Neural crest cell (in vitro differentiated cells): ENCODE results near the gene VASH2. TPM values are rescaled to one million over a fixed set of nuclear protein-coding genes. Genes with fewer than 3 reads are reported as not detected.
A peak's percentile ranks its signal among the peaks of the same experiment; 100 is the strongest.
"Not testable (repeated sequence)": the region's sequence is repeated elsewhere in the genome, so short reads cannot be mapped to it uniquely, and the experiment has no call there.

ENCODE experiments used
- DNase-seq: peaks from one replicate; pipeline ENCODE4 v3.0.0; 2021; ENCODE audit warnings: low read depth, mixed read lengths, low spot score
- H3K27ac Mint-ChIP-seq: one replicate; pipeline ENCODE4 v1.8.0; 2021; ENCODE audit warnings: mild to moderate bottlenecking, mixed read lengths; ENCODE audit not compliant: unreplicated experiment
- H3K27me3 Mint-ChIP-seq: 2 replicates; pipeline ENCODE4 v1.8.0; 2021; ENCODE audit warnings: low read depth, mild to moderate bottlenecking, mixed read lengths
- H3K36me3 Mint-ChIP-seq: 2 replicates; pipeline ENCODE4 v1.8.0; 2021; ENCODE audit warnings: low read depth, mild to moderate bottlenecking, mixed read lengths
- H3K4me1 Mint-ChIP-seq: 2 replicates; pipeline ENCODE4 v1.8.0; 2021; ENCODE audit warnings: mixed read lengths
- H3K4me3 Mint-ChIP-seq: one replicate; pipeline ENCODE4 v1.8.0; 2021; ENCODE audit warnings: mild to moderate bottlenecking, mixed read lengths
- H3K9me3 Mint-ChIP-seq: 2 replicates; pipeline ENCODE4 v1.8.0; 2021; ENCODE audit warnings: mixed read lengths
- CTCF ChIP-seq: fragments of 200-600 bp; sonication (generic); conservative IDR thresholded peaks from 2 replicates; pipeline ENCODE4 v1.5.0; 2021; ENCODE audit warnings: antibody characterized with exemption, mild to moderate bottlenecking
- total RNA-seq: library from RNA; stranded (reverse); gene quantifications from 2 replicates; pipeline ENCODE4 v1.2.1, GENCODE V29; 2021

VASH2 gene
- total RNA-seq, 1 donor from 2014 or later: 8.7 TPM

GRCh38 chr1:212960932-212961331 is 10.6 kb downstream of the VASH2 start:
- Mint-ChIP-seq H3K27me3 (no peaks in the 10 kb centered on the region), H3K36me3 (no peaks in the 10 kb centered on the region), H3K4me1 (no peaks in the 10 kb centered on the region), H3K9me3 (no peaks in the 10 kb centered on the region), H3K27ac (no peak overlapping the region), H3K4me3 (no peak overlapping the region)
- no peak for TF ChIP-seq CTCF
- no peak for DNase-seq

GRCh38 chr1:212962509-212962908 is 12.2 kb downstream of the VASH2 start:
- no peak for DNase-seq
- Mint-ChIP-seq H3K4me3 (no peak overlapping the region), H3K36me3 (no peaks in the 10 kb centered on the region), H3K27ac (no peak overlapping the region), H3K4me1 (peaks cover 4% of the 10 kb centered on the region), H3K9me3 (no peaks in the 10 kb centered on the region), H3K27me3 (no peaks in the 10 kb centered on the region)
- no peak for TF ChIP-seq CTCF

- TF ChIP-seq CTCF: no peak
- no peak for DNase-seq
- Mint-ChIP-seq H3K4me1 (peaks cover 10% of the 10 kb centered on the region), H3K4me3 (no peak overlapping the region), H3K27me3 (no peaks in the 10 kb centered on the region), H3K27ac (no peak overlapping the region), H3K9me3 (no peaks in the 10 kb centered on the region), H3K36me3 (no peaks in the 10 kb centered on the region)
Measured at GRCh38 chr1:212964102-212964501, 13.8 kb downstream of the VASH2 start.

GRCh38 chr1:212964993-212965392 is 14.7 kb downstream of the VASH2 start:
- H3K36me3 Mint-ChIP-seq, H3K27ac Mint-ChIP-seq, DNase-seq, H3K9me3 Mint-ChIP-seq, H3K27me3 Mint-ChIP-seq, H3K4me3 Mint-ChIP-seq: not testable (repeated sequence)
- H3K4me1 Mint-ChIP-seq: peaks cover 10% of the 10 kb centered on the region

GRCh38 chr1:212966616-212967015 is 16.3 kb downstream of the VASH2 start:
- no peak for DNase-seq
- Mint-ChIP-seq H3K4me1 (peaks cover 10% of the 10 kb centered on the region), H3K27ac (no peak overlapping the region), H3K4me3 (no peak overlapping the region), H3K9me3 (no peaks in the 10 kb centered on the region), H3K27me3 (no peaks in the 10 kb centered on the region), H3K36me3 (no peaks in the 10 kb centered on the region)
- TF ChIP-seq CTCF: no peak

- DNase-seq: peak; percentile 12
- TF ChIP-seq CTCF: peak; percentile 59
- Mint-ChIP-seq H3K27me3 (no peaks in the 10 kb centered on the region), H3K9me3 (no peaks in the 10 kb centered on the region), H3K4me3 (no peak overlapping the region), H3K36me3 (no peaks in the 10 kb centered on the region), H3K27ac (no peak overlapping the region), H3K4me1 (peaks cover 10% of the 10 kb centered on the region)
Measured at GRCh38 chr1:212967801-212968200, 17.5 kb downstream of the VASH2 start.
